Heart left ventricle (tissue), 13 donors: Measurements from ENCODE around the gene PKD1.

Experiments used
- CTCF ChIP-seq, 12 donors: fragments of 200-600 bp; sonication (generic) in 4 of 12; IDR thresholded peaks; one replicate each; pipeline versions ENCODE4 v1.5.0 to v1.8.0; 2018 to 2022; ENCODE audit warnings: antibody characterized with exemption in 12 of 12, mild to moderate bottlenecking in 5 of 12
- POLR2A ChIP-seq, 2 donors: fragments of 450-650 bp; IDR thresholded peaks; one replicate each; pipeline ENCODE4 v1.6.1; 2017; ENCODE audit warnings: antibody characterized with exemption in 2 of 2, mild to moderate bottlenecking in 2 of 2, moderate library complexity in 2 of 2
- donor health status: ischemic (EF 13 %, LVEDD 7.1; RV severe dilation, severe dysfunction).
- donor health status: DM: no; HTN: yes; CAD: no.
- donor health status: DM: no; HTN: no; CAD: no.
- donor health status: ischemic (EF 25% LVEDD 6.9; RV normal size, moderate dysfunction).
- donor health status: ischemic (EF 25% LVEDD 5.7; RV mildly dilated, moderate dysfunction).
- donor health status: ischemic (EF 35%, LVEDD 5.7; RV mildly dilated, moderate dysfunction).
- donor health status: nonischemic (EF 11% LVEDD 7.7; RV severe dilation, severe dysfunction).
- donor health status: DM: yes; HTN: yes; CAD: no.
- donor health status: PGD.
- donor health status: ischemic (EF 29% LVEDD 5.4; RV normal size, mild dysfunction).
- donor health status: nonischemic (EF 23%, LVEDD 6.1; RV moderate dilation, normal function).

- TF ChIP-seq CTCF (IDR thresholded peaks at IDR 0.05) (no peak), POLR2A (IDR thresholded peaks at IDR 0.05) (no peak)
These were observed 81.8 kb downstream of the PKD1 start for GRCh38 chr16:2053897-2054296.
